OCI-LY7 (cell line): ENCODE data around the gene CACNA1H. TPM values are rescaled to one million over a fixed set of nuclear protein-coding genes. Genes with fewer than 3 reads are reported as not detected.
"Not testable (repeated sequence)": the region's sequence is repeated elsewhere in the genome, so short reads cannot be mapped to it uniquely, and the experiment has no call there.

Source experiments
- BruUV-seq: library from RNA; stranded (reverse); fragments of 400-500 nt; replicated peaks from 2 replicates; lab custom pipeline; 2021; lab: Mats Ljungman, UMichigan
- CTCF ChIA-PET: fragments of 300-600 bp; sonication (Branson Sonifier 250); formaldehyde crosslinking; loops from one replicate; lab custom pipeline; 2022; ENCODE audit warnings: antibody characterized with exemption; ENCODE audit not compliant: unreplicated experiment; lab: Charles Lee
- POLR2A ChIA-PET: fragments of 300-600 bp; sonication (Branson Sonifier 250); formaldehyde crosslinking; loops from one replicate; lab custom pipeline; 2022; ENCODE audit warnings: antibody characterized with exemption; lab: Charles Lee
- DNase-seq: peaks from one replicate; pipeline ENCODE4 v3.0.0-alpha.2; 2015; ENCODE audit warnings: low spot score
- H2AFZ ChIP-seq: fragments of 200-600 bp; sonication (generic), shearing (Covaris generic); 2 replicates; pipeline ENCODE4 v1.6.1; 2014; ENCODE audit warnings: mild to moderate bottlenecking, antibody characterized with exemption, low read length, moderate library complexity
- H3K27ac ChIP-seq: fragments of 200-600 bp; sonication (generic); 2 replicates; pipeline ENCODE4 v1.5.1; 2014; ENCODE audit warnings: mixed run types, low read depth, mild to moderate bottlenecking, moderate library complexity, low read length, inconsistent platforms; ENCODE audit not compliant: poor library complexity, severe bottlenecking
- H3K36me3 ChIP-seq: fragments of 200-600 bp; sonication (generic); 2 replicates; pipeline ENCODE4 v1.6.1; 2014; ENCODE audit warnings: mild to moderate bottlenecking, antibody characterized with exemption, low read length, moderate library complexity, mixed read lengths; ENCODE audit not compliant: insufficient read depth
- H3K4me1 ChIP-seq: fragments of 200-600 bp; sonication (generic); 2 replicates; pipeline ENCODE4 v1.5.1; 2014; ENCODE audit warnings: mild to moderate bottlenecking, low read length; ENCODE audit not compliant: insufficient read depth, poor library complexity, severe bottlenecking
- H3K4me2 ChIP-seq: fragments of 200-600 bp; sonication (generic); 2 replicates; pipeline ENCODE4 v1.6.1; 2014; ENCODE audit warnings: mild to moderate bottlenecking, low read length
- H3K4me3 ChIP-seq: fragments of 200-600 bp; sonication (generic); 2 replicates; pipeline ENCODE4 v1.5.1; 2014; ENCODE audit warnings: mild to moderate bottlenecking, low read depth, low read length; ENCODE audit not compliant: poor library complexity, severe bottlenecking
- H3K79me2 ChIP-seq: fragments of 200-600 bp; sonication (generic); 2 replicates; pipeline ENCODE4 v1.6.1; 2016; ENCODE audit warnings: low read depth, mild to moderate bottlenecking, low read length, moderate library complexity, mixed read lengths; ENCODE audit not compliant: insufficient read depth
- H3K9me2 ChIP-seq: fragments of 200-600 bp; sonication (generic); 2 replicates; pipeline ENCODE4 v1.6.1; 2016; ENCODE audit warnings: mild to moderate bottlenecking, low read length, mixed read lengths; ENCODE audit not compliant: insufficient read depth
- H3K9me3 ChIP-seq: fragments of 200-600 bp; sonication (generic); 2 replicates; pipeline ENCODE4 v1.6.1; 2014; ENCODE audit warnings: mild to moderate bottlenecking, mixed run types, low read length, mixed read lengths
- H4K20me1 ChIP-seq: fragments of 200-600 bp; sonication (generic); 2 replicates; pipeline ENCODE4 v1.6.1; 2014; ENCODE audit warnings: mild to moderate bottlenecking, antibody characterized with exemption, low read length, moderate library complexity, mixed read lengths; ENCODE audit not compliant: insufficient read depth
- EZH2phosphoT487 ChIP-seq: fragments of 200-600 bp; sonication (generic); IDR thresholded peaks from 2 replicates; pipeline ENCODE4 v1.6.1; 2018; ENCODE audit warnings: low read depth, borderline replicate concordance, mild to moderate bottlenecking, mixed run types, antibody characterized with exemption, low read length, moderate library complexity, mixed read lengths
- intact Hi-C: fragments of 100-400 bp; cut with micrococcal nuclease; formaldehyde crosslinking; loops from one replicate; pipeline ENCODE4 v1.10.0; 2022; ENCODE audit not compliant: unreplicated experiment
- total RNA-seq, 2 experiments: library from RNA; depleted of rRNA in 1 of 2; stranded (reverse); fragments of >200 nt in 1 of 2; shearing (Covaris generic) in 1 of 2; gene quantifications; 2 replicates each; pipeline ENCODE4 v1.2.3, GENCODE V29; 2014 to 2022
- TF ChIP-seq, protein P1 (sequence below): fragments of 200-600 bp; sonication (generic); conservative IDR thresholded peaks from 2 replicates; pipeline ENCODE4 v1.5.1; 2014; ENCODE audit warnings: mild to moderate bottlenecking, antibody characterized with exemption, low read length, moderate library complexity, mixed read lengths

Gene CACNA1H
- total RNA-seq, 2 experiments from 2014 or later = not detected

GRCh38 chr16:1245452-1246020 lies 92.6 kb downstream of the CACNA1H start:
- ChIA-PET POLR2A (no interaction called here), CTCF (no interaction called here)
- Histone ChIP-seq H3K27ac (no peak overlapping the region), H3K4me3 (no peak overlapping the region), H3K79me2 (no peaks in the 10 kb centered on the region), H3K4me2 (no peak overlapping the region), H3K9me2 (no peaks in the 10 kb centered on the region), H3K4me1 (no peaks in the 10 kb centered on the region), H3K9me3 (no peaks in the 10 kb centered on the region), H3K36me3 (no peaks in the 10 kb centered on the region), H2AFZ (no peak overlapping the region), H4K20me1 (no peaks in the 10 kb centered on the region)
- no TSS peak for BruUV-seq
- intact Hi-C loops = no loop called here
- no peak for TF ChIP-seq EZH2phosphoT487
- TF ChIP-seq, protein P1, sequence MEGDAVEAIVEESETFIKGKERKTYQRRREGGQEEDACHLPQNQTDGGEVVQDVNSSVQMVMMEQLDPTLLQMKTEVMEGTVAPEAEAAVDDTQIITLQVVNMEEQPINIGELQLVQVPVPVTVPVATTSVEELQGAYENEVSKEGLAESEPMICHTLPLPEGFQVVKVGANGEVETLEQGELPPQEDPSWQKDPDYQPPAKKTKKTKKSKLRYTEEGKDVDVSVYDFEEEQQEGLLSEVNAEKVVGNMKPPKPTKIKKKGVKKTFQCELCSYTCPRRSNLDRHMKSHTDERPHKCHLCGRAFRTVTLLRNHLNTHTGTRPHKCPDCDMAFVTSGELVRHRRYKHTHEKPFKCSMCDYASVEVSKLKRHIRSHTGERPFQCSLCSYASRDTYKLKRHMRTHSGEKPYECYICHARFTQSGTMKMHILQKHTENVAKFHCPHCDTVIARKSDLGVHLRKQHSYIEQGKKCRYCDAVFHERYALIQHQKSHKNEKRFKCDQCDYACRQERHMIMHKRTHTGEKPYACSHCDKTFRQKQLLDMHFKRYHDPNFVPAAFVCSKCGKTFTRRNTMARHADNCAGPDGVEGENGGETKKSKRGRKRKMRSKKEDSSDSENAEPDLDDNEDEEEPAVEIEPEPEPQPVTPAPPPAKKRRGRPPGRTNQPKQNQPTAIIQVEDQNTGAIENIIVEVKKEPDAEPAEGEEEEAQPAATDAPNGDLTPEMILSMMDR = no peak
- no peak for DNase-seq

GRCh38 chr16:1247903-1248537 lies 95.1 kb downstream of the CACNA1H start:
- H3K9me2 ChIP-seq, H3K27ac ChIP-seq, DNase-seq, H3K4me3 ChIP-seq, H3K36me3 ChIP-seq, H3K4me1 ChIP-seq, H4K20me1 ChIP-seq, CTCF ChIA-PET, H3K9me3 ChIP-seq, H3K4me2 ChIP-seq, H3K79me2 ChIP-seq, BruUV-seq, H2AFZ ChIP-seq, intact Hi-C loops, POLR2A ChIA-PET: not testable (repeated sequence)

DNA sequence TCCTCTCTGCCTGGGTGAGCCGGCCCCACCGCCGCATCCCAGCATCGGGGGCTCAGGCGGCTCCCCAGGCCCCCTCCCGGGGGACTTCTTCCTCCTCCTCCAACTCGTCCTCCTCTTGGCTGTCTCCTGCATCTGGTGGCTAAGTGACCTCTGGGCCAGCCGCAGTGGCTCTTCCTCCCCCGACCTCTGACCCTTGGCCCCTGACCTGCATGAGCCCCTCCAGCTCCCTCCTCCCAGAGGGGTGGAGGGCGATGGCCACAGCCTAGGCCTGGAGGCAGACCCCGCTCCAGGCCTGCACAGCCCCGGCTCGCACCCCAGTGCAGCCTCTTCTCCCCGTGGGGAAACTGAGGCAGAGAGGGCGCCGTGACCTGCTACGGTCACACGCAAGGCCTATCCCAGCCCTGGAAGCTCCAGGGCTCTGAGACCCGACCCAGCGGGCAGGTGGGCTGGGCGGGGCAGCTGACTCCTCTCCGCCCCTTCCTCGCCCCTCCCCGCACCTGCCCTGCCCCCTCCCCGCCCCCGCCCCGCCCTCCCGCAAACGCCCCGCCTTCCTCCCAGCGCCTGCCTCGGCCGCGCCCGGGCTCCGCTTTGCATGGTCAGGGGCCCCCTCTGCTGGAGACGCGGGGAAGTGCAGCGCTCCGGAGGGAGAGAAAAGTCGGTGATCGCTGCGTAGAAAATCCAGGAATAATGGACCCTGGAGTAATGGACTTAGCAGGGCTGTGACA lies 96.3 kb downstream of the CACNA1H start:
- H3K4me2 ChIP-seq, H3K4me1 ChIP-seq, CTCF ChIA-PET, H3K9me3 ChIP-seq, DNase-seq, POLR2A ChIA-PET, H3K27ac ChIP-seq, BruUV-seq, intact Hi-C loops, H2AFZ ChIP-seq, H3K9me2 ChIP-seq, H3K79me2 ChIP-seq, H3K4me3 ChIP-seq, H3K36me3 ChIP-seq, H4K20me1 ChIP-seq: not testable (repeated sequence)

- H3K79me2 ChIP-seq, H3K4me3 ChIP-seq, intact Hi-C loops, H3K27ac ChIP-seq, H4K20me1 ChIP-seq, H3K4me2 ChIP-seq, H3K36me3 ChIP-seq, DNase-seq, H3K9me2 ChIP-seq, H3K4me1 ChIP-seq, H2AFZ ChIP-seq, POLR2A ChIA-PET, H3K9me3 ChIP-seq, CTCF ChIA-PET, BruUV-seq: not testable (repeated sequence)
Observed at GRCh38 chr16:1253701-1254364, 100.9 kb downstream of the CACNA1H start.

DNA sequence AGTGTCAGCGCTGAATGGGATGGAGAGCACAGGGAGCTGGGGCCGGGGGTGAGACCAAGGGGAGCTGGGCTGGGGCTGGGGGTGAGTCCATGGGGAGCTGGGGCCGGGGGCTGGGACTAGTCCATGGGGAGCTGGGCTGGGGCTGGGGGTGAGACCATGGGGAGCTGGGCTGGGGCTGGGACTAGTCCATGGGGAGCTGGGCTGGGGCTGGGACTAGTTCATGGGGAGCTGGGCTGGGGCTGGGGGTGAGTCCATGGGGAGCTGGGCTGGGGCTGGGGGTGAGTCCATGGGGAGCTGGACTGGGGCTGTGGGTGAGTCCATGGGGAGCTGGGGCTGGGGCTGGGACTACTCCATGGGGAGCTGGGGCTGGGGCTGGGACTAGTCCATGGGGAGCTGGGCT lies 101.9 kb downstream of the CACNA1H start:
- H4K20me1 ChIP-seq, DNase-seq, intact Hi-C loops, H2AFZ ChIP-seq, H3K36me3 ChIP-seq, H3K4me1 ChIP-seq, POLR2A ChIA-PET, H3K27ac ChIP-seq, H3K9me3 ChIP-seq, H3K4me2 ChIP-seq, H3K79me2 ChIP-seq, H3K4me3 ChIP-seq, H3K9me2 ChIP-seq, BruUV-seq: not testable (repeated sequence)
- CTCF ChIA-PET = interaction anchor here (0.6 kb wide), 1 partner anchor 88 kb away, joined by 5 read pairs; no protein-coding TSS in a partner anchor
